H1 (cell line): ENCODE results near the gene WDR45. TPM values are rescaled to one million over a fixed set of nuclear protein-coding genes. Genes with fewer than 3 reads are reported as not detected.

Source experiments
- CTCF ChIA-PET: fragments of 300-600 bp; sonication (Branson Sonifier 250); formaldehyde crosslinking; loops from one replicate; lab custom pipeline; 2021; ENCODE audit not compliant: partially characterized antibody; lab: Charles Lee
- POLR2A ChIA-PET: fragments of 300-600 bp; sonication (Branson Sonifier 250); formaldehyde crosslinking; loops from one replicate; lab custom pipeline; 2021; ENCODE audit warnings: inconsistent platforms; ENCODE audit not compliant: partially characterized antibody; lab: Charles Lee
- DNase-seq, 2 experiments: peaks; one replicate each; pipeline versions ENCODE4 v3.0.0 to v3.0.0-alpha.2; 2010 to 2022; ENCODE audit warnings: low spot score in 2 of 2, low read depth in 1 of 2, mixed read lengths in 1 of 2
- FAIRE-seq: peaks from 2 replicates; lab custom pipeline; 2011; peaks lifted over from hg19 to GRCh38; lab: Jason Lieb, UNC
- H2AFZ ChIP-seq: 2 replicates; pipeline ENCODE4 v1.8.1; 2012; ENCODE audit warnings: low read length, inconsistent platforms
- H2AK5ac ChIP-seq: 2 replicates; pipeline ENCODE4 v1.6.1; 2013; ENCODE audit warnings: low read depth, low read length
- H2BK120ac ChIP-seq: replicated peaks from 2 replicates; pipeline ENCODE3; 2013; ENCODE audit warnings: low read depth, low read length, inconsistent platforms
- H2BK12ac ChIP-seq: 2 replicates; pipeline ENCODE4 v1.6.1; 2013; ENCODE audit warnings: low read depth, low read length
- H2BK15ac ChIP-seq: 2 replicates; pipeline ENCODE4 v1.6.1; 2013; ENCODE audit warnings: low read length
- H2BK20ac ChIP-seq: 2 replicates; pipeline ENCODE4 v1.6.1; 2013; ENCODE audit warnings: low read length
- H2BK5ac ChIP-seq: 2 replicates; pipeline ENCODE4 v1.6.1; 2013; ENCODE audit warnings: low read depth, low read length
- H3K14ac ChIP-seq: 2 replicates; pipeline ENCODE4 v1.6.1; 2013; ENCODE audit warnings: inconsistent platforms; ENCODE audit not compliant: insufficient read length
- H3K18ac ChIP-seq: 2 replicates; pipeline ENCODE4 v1.6.1; 2013; ENCODE audit warnings: low read length; ENCODE audit errors: extremely low read depth
- H3K23ac ChIP-seq: 2 replicates; pipeline ENCODE4 v1.6.1; 2013; ENCODE audit warnings: inconsistent platforms; ENCODE audit not compliant: insufficient read length
- H3K23me2 ChIP-seq: 2 replicates; pipeline ENCODE4 v1.6.1; 2013; ENCODE audit warnings: low read depth, low read length
- H3K27ac ChIP-seq: 2 replicates; pipeline ENCODE4 v1.6.1; 2011; ENCODE audit warnings: low read depth, low read length, inconsistent platforms
- H3K27me3 ChIP-seq, 4 experiments: replicated peaks in 1 of 4; 1 replicate in 1 of 4; 2 replicates in 3 of 4; pipeline versions ENCODE4 v1.6.1 to v1.8.1; 2011 to 2013; ENCODE audit warnings: low read length in 3 of 4, mild to moderate bottlenecking in 3 of 4, inconsistent platforms in 2 of 4, mixed read lengths in 2 of 4, moderate library complexity in 1 of 4; ENCODE audit not compliant: control insufficient read depth in 3 of 4, insufficient read depth in 3 of 4; ENCODE audit errors: extremely low read depth in 1 of 4
- H3K36me3 ChIP-seq, 4 experiments: 2 replicates each; pipeline versions ENCODE4 v1.6.1 to v1.8.1; 2011 to 2013; ENCODE audit warnings: mild to moderate bottlenecking in 4 of 4, low read length in 3 of 4, moderate library complexity in 2 of 4, control low read depth in 1 of 4, inconsistent platforms in 1 of 4; ENCODE audit not compliant: insufficient read depth in 4 of 4, control insufficient read depth in 2 of 4
- H3K4ac ChIP-seq: replicated peaks from 2 replicates; pipeline ENCODE3; 2013; ENCODE audit warnings: low read length, low read depth, mixed read lengths, inconsistent platforms; ENCODE audit not compliant: insufficient read length
- H3K4me1 ChIP-seq, 4 experiments: replicated peaks in 1 of 4; 1 replicate in 1 of 4; 2 replicates in 3 of 4; pipeline versions ENCODE4 v1.6.1 to v1.8.1; 2011 to 2013; ENCODE audit warnings: low read length in 3 of 4, inconsistent platforms in 2 of 4, mixed read lengths in 1 of 4; ENCODE audit not compliant: insufficient read depth in 4 of 4, control insufficient read depth in 3 of 4
- H3K4me2 ChIP-seq, 2 experiments: 2 replicates each; pipeline versions ENCODE4 v1.6.1 to v1.8.1; 2011 to 2013; ENCODE audit warnings: low read depth in 2 of 2, low read length in 2 of 2, control low read depth in 1 of 2, inconsistent platforms in 1 of 2, mild to moderate bottlenecking in 1 of 2; ENCODE audit not compliant: insufficient read depth in 1 of 2
- H3K4me3 ChIP-seq, 4 experiments: fragments of 200-600, 300-600 bp in 1 of 4; sonication (generic), shearing (Covaris generic), sonication (Bioruptor Twin) in 1 of 4; 2 replicates each; pipeline versions ENCODE4 v1.5.1 to v1.8.1; 2011 to 2016; ENCODE audit warnings: low read length in 4 of 4, low read depth in 3 of 4, control low read depth in 2 of 4, inconsistent platforms in 2 of 4, mild to moderate bottlenecking in 2 of 4, mixed read lengths in 1 of 4, moderate library complexity in 1 of 4; ENCODE audit not compliant: insufficient read depth in 2 of 4; ENCODE audit errors: extremely low read depth in 1 of 4
- H3K56ac ChIP-seq: replicated peaks from 2 replicates; pipeline ENCODE3; 2013; ENCODE audit warnings: low read depth, mild to moderate bottlenecking, mixed read lengths, low read length, inconsistent platforms; ENCODE audit not compliant: insufficient read length
- H3K79me1 ChIP-seq: 2 replicates; pipeline ENCODE4 v1.6.1; 2013; ENCODE audit warnings: low read depth, low read length, control low read depth
- H3K79me2 ChIP-seq, 2 experiments: 2 replicates each; pipeline versions ENCODE4 v1.6.1 to v1.8.1; 2012 to 2013; ENCODE audit warnings: low read length in 2 of 2, mild to moderate bottlenecking in 2 of 2, inconsistent platforms in 1 of 2; ENCODE audit not compliant: insufficient read depth in 2 of 2, control insufficient read depth in 1 of 2
- H3K9ac ChIP-seq, 4 experiments: replicated peaks in 1 of 4; 1 replicate in 1 of 4; 2 replicates in 3 of 4; pipeline versions ENCODE4 v1.6.1 to v1.8.1; 2011 to 2013; ENCODE audit warnings: low read depth in 3 of 4, low read length in 3 of 4, control low read depth in 2 of 4, mild to moderate bottlenecking in 2 of 4, moderate library complexity in 2 of 4, inconsistent platforms in 1 of 4; ENCODE audit errors: extremely low read depth in 1 of 4
- H3K9me3 ChIP-seq, 2 experiments: 2 replicates each; pipeline versions ENCODE4 v1.6.1 to v1.8.1; 2012 to 2013; ENCODE audit warnings: mild to moderate bottlenecking in 2 of 2, moderate library complexity in 2 of 2, control low read depth in 1 of 2, inconsistent platforms in 1 of 2, low read depth in 1 of 2, low read length in 1 of 2, mixed read lengths in 1 of 2; ENCODE audit not compliant: insufficient read depth in 2 of 2
- H4K20me1 ChIP-seq, 2 experiments: replicated peaks in 1 of 2; 2 replicates each; pipeline versions ENCODE3 to v1.8.1; 2011 to 2013; ENCODE audit warnings: inconsistent platforms in 2 of 2, low read length in 2 of 2, mild to moderate bottlenecking in 1 of 2; ENCODE audit not compliant: insufficient read depth in 2 of 2, control insufficient read depth in 1 of 2
- H4K5ac ChIP-seq: 2 replicates; pipeline ENCODE4 v1.6.1; 2013; ENCODE audit warnings: low read length, low read depth, mixed read lengths, inconsistent platforms; ENCODE audit not compliant: insufficient read length
- H4K8ac ChIP-seq: 2 replicates; pipeline ENCODE4 v1.8.0; 2013; ENCODE audit warnings: mild to moderate bottlenecking, moderate library complexity, low read length, inconsistent platforms; ENCODE audit not compliant: insufficient read depth; ENCODE audit errors: extremely low read depth
- H4K91ac ChIP-seq: replicated peaks from 2 replicates; pipeline ENCODE3; 2013; ENCODE audit warnings: low read length, mixed read lengths, inconsistent platforms; ENCODE audit not compliant: insufficient read length
- ASH2L ChIP-seq: fragments of 200-600, 300-600 bp; sonication (generic); IDR thresholded peaks from one replicate; pipeline ENCODE4 v1.7.1; 2017; ENCODE audit warnings: low read length
- CBX5 ChIP-seq: fragments of 300-800, 300-1000 bp; sonication (generic); IDR thresholded peaks from 2 replicates; pipeline ENCODE4 v1.7.1; 2016; ENCODE audit warnings: antibody characterized with exemption, low read length, low read depth
- EP300 ChIP-seq, 2 experiments: IDR thresholded peaks; 1 replicate in 1 of 2; 2 replicates in 1 of 2; pipeline ENCODE4 v1.6.1; 2011 to 2012; ENCODE audit warnings: low read depth in 2 of 2, low read length in 2 of 2, mild to moderate bottlenecking in 2 of 2, borderline replicate concordance in 1 of 2, inconsistent platforms in 1 of 2, moderate library complexity in 1 of 2
- EZH2 ChIP-seq: fragments of 200-600 bp; sonication (generic); IDR thresholded peaks from 2 replicates; pipeline ENCODE4 v1.7.1; 2012; ENCODE audit warnings: low read depth, mild to moderate bottlenecking, moderate library complexity, low read length, inconsistent platforms; ENCODE audit not compliant: severe bottlenecking
- GABPA ChIP-seq: IDR thresholded peaks from 2 replicates; pipeline ENCODE4 v1.6.1; 2011; ENCODE audit warnings: mild to moderate bottlenecking, low read length, moderate library complexity, borderline replicate concordance; ENCODE audit not compliant: insufficient read depth
- NRF1 ChIP-seq: IDR thresholded peaks from 2 replicates; pipeline ENCODE4 v1.6.1; 2011; ENCODE audit warnings: mild to moderate bottlenecking, low read depth, low read length, improper control_type of control experiment
- RFX5 ChIP-seq: IDR thresholded peaks from 2 replicates; pipeline ENCODE4 v1.6.1; 2011; ENCODE audit warnings: low read depth, low read length, improper control_type of control experiment, borderline replicate concordance
- RXRA ChIP-seq: IDR thresholded peaks from 2 replicates; pipeline ENCODE4 v1.6.1; 2011; ENCODE audit warnings: low read depth, mild to moderate bottlenecking, low read length, moderate library complexity; ENCODE audit not compliant: insufficient read depth
- SRF ChIP-seq: IDR thresholded peaks from 2 replicates; pipeline ENCODE4 v1.6.1; 2011; ENCODE audit warnings: mild to moderate bottlenecking, low read depth, low read length, moderate library complexity
- TAF7 ChIP-seq: optimal IDR thresholded peaks from 2 replicates; pipeline ENCODE3; 2011; ENCODE audit warnings: low read depth, mild to moderate bottlenecking, inconsistent platforms, low read length, moderate library complexity, borderline replicate concordance
- WGBS, 2 experiments: shearing (Covaris generic) in 1 of 2; methylation state at CpG; one replicate each; pipeline versions ENCODE4 v1.1.6 to v1.1.7; 2013 to 2015; ENCODE audit warnings: low lambda C conversion rate in 2 of 2, mixed read lengths in 2 of 2, inconsistent platforms in 1 of 2, low coverage in 1 of 2, missing lambda C conversion rate in 1 of 2; ENCODE audit not compliant: insufficient replicate concordance in 2 of 2, insufficient coverage in 1 of 2, insufficient read length in 1 of 2; ENCODE audit errors: extremely low coverage in 1 of 2, missing lambda C conversion rate in 1 of 2; 5-methylcytosine and 5-hydroxymethylcytosine counted together
- polyA plus RNA-seq, 7 experiments: library from polyadenylated mRNA; depleted of rRNA in 3 of 7; stranded (reverse) in 5 of 7; unstranded in 2 of 7; fragments of >200 nt in 5 of 7; fragments of 200-250 nt in 2 of 7; gene quantifications; 1 replicate in 5 of 7; 2 replicates in 1 of 7; 4 replicates in 1 of 7; pipeline versions ENCODE4 v1.2.1 to v1.2.3, GENCODE V29; 2011 to 2013; ENCODE audit warnings: missing spikeins in 2 of 7, mixed read lengths in 2 of 7
- total RNA-seq: library from RNA; stranded (reverse); fragmentation: NEBNext Ultra II Directional; extraction: Animal tissue kit (Norgen Biotek cat#: 25700); gene quantifications from 2 replicates; pipeline ENCODE4 v1.2.1, GENCODE V29; 2021

The WDR45 gene
- total and polyA plus RNA-seq, 2 of the 8 experiments (the other 6 are each of a cell fraction or from before 2014, with no cell fraction given) = 27.9 to 49.7 TPM

- POLR2A ChIA-PET = interaction anchor here (1.0 kb wide), 1 partner anchor 111 kb away, joined by 3 read pairs; no protein-coding TSS in a partner anchor
- H3K9me3 ChIP-seq = no peaks in the 10 kb centered on the region
Measured at GRCh38 chrX:49064303-49064702, 15.4 kb downstream of the WDR45 start.

More at GRCh38 chrX:49064303-49064702, 15.4 kb downstream of the WDR45 start:
- H3K23ac ChIP-seq = no peak overlapping the region
- no peak overlapping the region for H3K4ac ChIP-seq
- no peak overlapping the region for H2AFZ ChIP-seq
- H3K27ac ChIP-seq = no peak overlapping the region
- no peak overlapping the region for H3K9ac ChIP-seq
- H4K8ac ChIP-seq = no peak overlapping the region
- CTCF ChIA-PET = interaction anchor here (1.0 kb wide), 1 partner anchor 20 kb away, joined by 3 read pairs; no protein-coding TSS in a partner anchor
- H3K79me2 ChIP-seq = no peaks in the 10 kb centered on the region; a peak in 1 of 4 replicates
- peaks cover 0 to 12% (median 3%) of the 10 kb centered on the region in 4 experiments; a peak in 2 of 8 replicates for H3K36me3 ChIP-seq
- no peaks in the 10 kb centered on the region for H3K27me3 ChIP-seq
- peaks cover 0 to 1% of the 10 kb centered on the region in 2 experiments for H4K20me1 ChIP-seq
- peaks cover 0 to 4% (median 0%) of the 10 kb centered on the region in 4 experiments; a peak in 3 of 7 replicates for H3K4me1 ChIP-seq
- no peak overlapping the region for H3K56ac ChIP-seq
- H2AK5ac ChIP-seq = no peak overlapping the region
- no peak for DNase-seq
- H2BK12ac ChIP-seq = no peak overlapping the region
- H3K18ac ChIP-seq = no peak overlapping the region
- no peaks in the 10 kb centered on the region for H3K23me2 ChIP-seq
- no peak overlapping the region for H3K14ac ChIP-seq
- no peak overlapping the region for H2BK15ac ChIP-seq
- TF ChIP-seq TAF7 (no peak), NRF1 (no peak), RFX5 (no peak), RXRA (no peak), EP300 (IDR thresholded peaks at IDR 0.05; ENCODE audit: borderline replicate concordance in 1 of 2, low read depth in 2 of 2, low read length in 2 of 2) (no peak), GABPA (no peak), CBX5 (no peak), SRF (no peak), ASH2L (no peak), EZH2 (no peak)
- no peak overlapping the region for H2BK120ac ChIP-seq
- H4K91ac ChIP-seq = no peak overlapping the region
- H3K79me1 ChIP-seq = no peaks in the 10 kb centered on the region
- WGBS, 2 experiments = 85% methylated on average over 11 of the region's 20 CpGs; no CpG with 5 or more reads in 1 of the 2 experiments
- no peak overlapping the region for H4K5ac ChIP-seq
- no peak overlapping the region for H3K4me3 ChIP-seq
- no peak overlapping the region for H2BK20ac ChIP-seq
- FAIRE-seq = no peak
- H3K4me2 ChIP-seq = no peak overlapping the region
- H2BK5ac ChIP-seq = no peak overlapping the region
